A673 (cell line): Measurements from ENCODE around the gene KLF8. TPM values are rescaled to one million over a fixed set of nuclear protein-coding genes. Genes with fewer than 3 reads are reported as not detected.
A peak's percentile ranks its signal among the peaks of the same experiment; 100 is the strongest.

Experiments
- BruUV-seq: library from RNA; stranded (reverse); fragments of 400-500 nt; replicated peaks from 2 replicates; lab custom pipeline; 2021; lab: Mats Ljungman, UMichigan
- CTCF ChIA-PET: fragments of 300-600 bp; sonication (Branson Sonifier 250); formaldehyde crosslinking; loops from one replicate; lab custom pipeline; 2022; ENCODE audit warnings: antibody characterized with exemption; lab: Charles Lee
- POLR2A ChIA-PET: fragments of 300-600 bp; sonication (Branson Sonifier 250); formaldehyde crosslinking; loops from one replicate; lab custom pipeline; 2022; ENCODE audit warnings: antibody characterized with exemption; ENCODE audit not compliant: low non-redundant PET; lab: Charles Lee
- DNase-seq: peaks from one replicate; pipeline ENCODE4 v3.0.0-alpha.2; 2015; ENCODE audit warnings: low spot score
- H3K27ac ChIP-seq: fragments of 200-600 bp; sonication (generic); 2 replicates; pipeline ENCODE4 v1.5.1; 2016; ENCODE audit warnings: mixed run types, low read depth, mild to moderate bottlenecking, mixed read lengths, antibody characterized with exemption, low read length; ENCODE audit not compliant: poor library complexity, severe bottlenecking
- H3K27me3 ChIP-seq: fragments of 200-600 bp; sonication (generic); replicated peaks from 2 replicates; pipeline ENCODE4 v1.6.1; 2017; ENCODE audit warnings: mixed run types, low read depth, mild to moderate bottlenecking, mixed read lengths, antibody characterized with exemption, low read length; ENCODE audit not compliant: insufficient read depth, poor library complexity
- H3K36me3 ChIP-seq: fragments of 200-600 bp; sonication (generic); 2 replicates; pipeline ENCODE4 v1.6.1; 2016; ENCODE audit warnings: mixed run types, mild to moderate bottlenecking, mixed read lengths, antibody characterized with exemption, low read length; ENCODE audit not compliant: insufficient read depth, poor library complexity, severe bottlenecking
- H3K4me1 ChIP-seq: fragments of 200-600 bp; sonication (generic); 2 replicates; pipeline ENCODE4 v1.6.1; 2017; ENCODE audit warnings: mixed run types, mild to moderate bottlenecking, mixed read lengths, antibody characterized with exemption, low read length; ENCODE audit not compliant: insufficient read depth, poor library complexity, severe bottlenecking
- H3K4me3 ChIP-seq: fragments of 200-600 bp; sonication (generic); 2 replicates; pipeline ENCODE4 v1.5.1; 2016; ENCODE audit warnings: low read depth, mixed run types, mild to moderate bottlenecking, mixed read lengths, low read length; ENCODE audit not compliant: poor library complexity, severe bottlenecking
- H3K9me3 ChIP-seq: fragments of 200-600 bp; sonication (generic); 2 replicates; pipeline ENCODE4 v1.6.1; 2016; ENCODE audit warnings: mixed run types, low read depth, mild to moderate bottlenecking, mixed read lengths, antibody characterized with exemption, low read length; ENCODE audit not compliant: poor library complexity, severe bottlenecking
- CTCF ChIP-seq: fragments of 300-800, 200-600 bp; sonication (generic); conservative IDR thresholded peaks from 2 replicates; pipeline ENCODE4 v1.5.1; 2017; ENCODE audit warnings: low read depth, mild to moderate bottlenecking, antibody characterized with exemption, low read length, moderate library complexity, mixed read lengths
- EZH2 ChIP-seq: fragments of 200-600 bp; sonication (generic); IDR thresholded peaks from 2 replicates; pipeline ENCODE4 v1.6.1; 2017; ENCODE audit warnings: borderline replicate concordance, low read depth, mild to moderate bottlenecking, mixed read lengths, antibody characterized with exemption, low read length; ENCODE audit not compliant: poor library complexity, severe bottlenecking
- intact Hi-C: fragments of 100-400 bp; cut with micrococcal nuclease; formaldehyde crosslinking; loops from one replicate; pipeline ENCODE4 v1.10.0; 2022; ENCODE audit not compliant: unreplicated experiment
- total RNA-seq: library from RNA; stranded (reverse); gene quantifications from 2 replicates; pipeline ENCODE4 v1.2.3, GENCODE V29; 2021

The KLF8 gene
- total RNA-seq, 1 experiment from 2014 or later = not detected

- POLR2A ChIA-PET = no interaction called here
- no peak overlapping the region for H3K27ac ChIP-seq
- no peaks in the 10 kb centered on the region for H3K36me3 ChIP-seq
- peak; percentile 63 for DNase-seq
- CTCF ChIA-PET = interaction anchor here (0.7 kb wide), 1 partner anchor 1166 kb away, joined by 3 read pairs; no protein-coding TSS in a partner anchor
- H3K4me3 ChIP-seq = no peak overlapping the region
- intact Hi-C loops = loop anchor here (10.0 kb wide), 1 partner anchor 1114 kb away; no protein-coding TSS in a partner anchor
- no TSS peak for BruUV-seq
- H3K9me3 ChIP-seq = no peaks in the 10 kb centered on the region
- H3K27me3 ChIP-seq = no peaks in the 10 kb centered on the region
- peak; percentile 72 for TF ChIP-seq CTCF
- TF ChIP-seq EZH2 = no peak
- no peaks in the 10 kb centered on the region for H3K4me1 ChIP-seq
Measured at GRCh38 chrX:56248492-56248891, 16.3 kb downstream of the KLF8 start.

GRCh38 chrX:56253832-56254703, 21.9 kb downstream of the KLF8 start:
- no TSS peak for BruUV-seq
- H3K36me3 ChIP-seq = no peaks in the 10 kb centered on the region
- no peaks in the 10 kb centered on the region for H3K27me3 ChIP-seq
- H3K4me3 ChIP-seq = no peak overlapping the region
- no peaks in the 10 kb centered on the region for H3K4me1 ChIP-seq
- no peak for DNase-seq
- H3K9me3 ChIP-seq = no peaks in the 10 kb centered on the region
- TF ChIP-seq EZH2 (no peak), CTCF (no peak)
- intact Hi-C loops = no loop called here
- CTCF ChIA-PET = no interaction called here
- no peak overlapping the region for H3K27ac ChIP-seq
- POLR2A ChIA-PET = no interaction called here

GRCh38 chrX:56268888-56269287, 36.7 kb downstream of the KLF8 start:
- H3K27me3 ChIP-seq = no peaks in the 10 kb centered on the region
- no peak overlapping the region for H3K27ac ChIP-seq
- H3K36me3 ChIP-seq = no peaks in the 10 kb centered on the region
- TF ChIP-seq CTCF (no peak), EZH2 (no peak)
- DNase-seq = no peak
- H3K4me3 ChIP-seq = no peak overlapping the region
- no peaks in the 10 kb centered on the region for H3K4me1 ChIP-seq
- intact Hi-C loops = no loop called here
- no peaks in the 10 kb centered on the region for H3K9me3 ChIP-seq
- BruUV-seq = no TSS peak
- ChIA-PET POLR2A (no interaction called here), CTCF (no interaction called here)
